HG03469 (cell line): ENCODE data around the gene ADGRV1.

Source experiments
- ATAC-seq: cut with Tn5 transposase; IDR thresholded peaks from one replicate; pipeline ENCODE4 v1.9.1; 2021; ENCODE audit warnings: mild to moderate bottlenecking, moderate library complexity, moderate number of reproducible peaks; ENCODE audit not compliant: unreplicated experiment

Gene ADGRV1

DNA sequence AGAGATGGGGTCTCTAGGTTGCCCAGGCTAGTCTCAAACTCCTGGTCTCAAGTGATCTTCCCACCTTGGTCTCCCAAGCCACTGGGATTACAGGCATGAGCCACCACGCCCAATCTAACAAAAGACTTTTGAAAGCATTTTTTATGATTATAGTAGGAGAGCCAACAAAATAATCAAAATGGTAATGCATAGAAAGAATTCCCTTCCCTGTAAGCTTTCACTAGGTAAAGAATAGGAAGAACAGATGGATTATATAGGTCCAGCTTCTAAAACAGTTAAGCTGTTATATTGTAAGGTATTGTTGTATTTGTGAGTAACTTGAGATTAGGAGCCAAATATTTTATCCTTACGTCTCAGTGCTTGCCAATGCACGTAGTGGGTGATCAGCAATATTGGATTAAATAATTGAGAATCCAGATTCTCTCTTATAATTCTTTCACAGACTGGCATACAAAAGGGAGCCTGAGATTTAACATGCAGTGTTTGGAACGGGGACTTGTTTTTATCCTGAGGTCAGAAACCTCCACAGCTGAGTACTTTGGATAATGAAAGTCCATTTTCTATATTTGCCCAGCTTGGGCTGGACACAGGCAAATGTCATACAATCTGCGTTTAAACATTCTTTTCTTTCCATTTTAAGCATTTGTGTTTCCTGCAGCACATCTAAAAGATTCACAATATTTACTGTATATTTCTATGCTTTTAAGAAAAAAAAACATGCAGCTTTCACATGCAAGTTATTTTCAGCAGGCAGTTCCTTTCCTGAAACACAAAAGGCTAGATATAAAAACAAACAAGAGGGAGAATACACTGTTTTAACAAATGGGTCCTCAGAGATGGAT is 586.1 kb downstream of the ADGRV1 start:
- no peak for ATAC-seq

DNA sequence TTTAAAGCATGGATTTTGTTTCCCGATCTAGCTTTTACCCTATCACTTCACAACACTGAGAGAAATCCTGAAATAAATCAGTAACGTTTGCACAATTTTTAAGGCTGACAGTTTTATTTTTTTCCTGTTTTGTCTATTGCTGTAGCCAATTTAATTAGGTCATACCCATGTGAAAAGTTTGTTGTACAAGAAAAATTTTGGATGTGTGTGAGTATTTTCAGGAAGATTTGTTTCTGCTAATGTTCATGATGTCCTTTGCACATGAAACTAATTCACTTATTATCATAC is 586.7 kb downstream of the ADGRV1 start:
- no peak for ATAC-seq

DNA sequence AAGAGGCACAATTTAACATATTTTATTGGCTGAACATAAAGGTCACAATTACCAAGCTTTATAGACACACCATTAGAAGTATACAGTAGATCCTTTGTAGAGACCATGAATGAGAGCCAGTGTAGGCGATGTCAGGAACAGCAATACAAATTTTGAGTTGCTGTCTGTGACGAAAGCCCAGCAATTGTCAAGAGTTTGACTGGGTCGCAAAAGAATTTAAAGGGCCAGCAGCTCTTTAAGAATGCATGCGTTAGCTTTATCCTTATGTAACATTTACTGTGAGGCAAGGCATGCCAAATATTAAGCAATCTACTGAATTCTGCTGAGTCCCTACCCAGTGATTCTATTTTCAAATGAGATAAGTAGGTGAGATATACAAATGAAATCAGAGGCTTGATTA is 587.6 kb downstream of the ADGRV1 start:
- ATAC-seq: no peak

DNA sequence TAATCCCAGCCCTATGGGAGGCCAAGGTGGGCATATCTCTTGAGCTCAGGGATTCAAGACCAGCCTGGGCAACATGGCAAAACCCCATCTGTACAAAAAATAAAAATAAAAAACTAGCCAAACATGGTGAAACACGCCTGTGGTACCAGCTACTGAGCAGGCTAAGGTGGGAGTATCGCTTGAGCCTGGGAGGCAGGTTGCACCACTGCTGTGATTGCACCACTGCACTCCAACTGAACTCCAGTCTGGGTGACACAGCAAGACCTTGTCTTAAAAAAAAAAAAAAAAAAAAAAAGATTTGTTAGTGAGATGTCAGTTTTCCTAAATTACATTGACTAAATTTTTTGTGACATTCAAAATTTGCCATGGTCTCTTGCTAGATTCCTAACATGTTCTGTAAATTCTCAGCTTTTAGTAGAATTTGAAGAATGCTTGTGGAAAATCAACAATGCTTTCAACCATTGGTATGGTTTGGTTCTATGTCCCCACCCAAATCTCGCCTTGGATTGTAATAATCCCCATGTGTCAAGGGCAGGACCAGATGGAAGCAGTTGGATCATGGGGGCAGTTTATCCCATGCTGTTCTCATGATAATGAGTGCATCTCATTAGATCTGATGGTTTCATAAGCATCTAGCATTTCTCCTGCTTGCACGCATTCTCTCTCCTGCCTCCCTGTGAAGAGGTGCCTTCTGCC is 588.5 kb downstream of the ADGRV1 start:
- no peak for ATAC-seq

DNA sequence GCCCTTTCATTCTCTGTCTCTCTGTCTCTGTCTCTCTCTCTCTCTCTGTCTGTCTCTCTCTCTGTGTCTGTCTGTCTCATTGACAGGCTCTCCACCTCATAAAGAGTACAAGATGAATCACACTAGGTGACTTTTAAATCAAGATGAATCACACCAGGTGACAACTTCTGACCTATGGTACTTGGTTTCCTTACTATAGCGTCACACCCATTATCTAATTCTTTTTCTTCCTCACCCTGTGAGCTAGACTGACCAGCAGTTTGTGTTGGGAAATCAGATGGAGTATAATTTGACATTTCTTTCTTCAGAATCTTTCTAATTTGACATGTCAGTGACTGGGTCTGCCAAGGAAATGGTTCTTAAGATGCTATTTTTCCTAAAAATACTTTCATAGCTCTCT is 591.6 kb downstream of the ADGRV1 start:
- ATAC-seq: no peak

DNA sequence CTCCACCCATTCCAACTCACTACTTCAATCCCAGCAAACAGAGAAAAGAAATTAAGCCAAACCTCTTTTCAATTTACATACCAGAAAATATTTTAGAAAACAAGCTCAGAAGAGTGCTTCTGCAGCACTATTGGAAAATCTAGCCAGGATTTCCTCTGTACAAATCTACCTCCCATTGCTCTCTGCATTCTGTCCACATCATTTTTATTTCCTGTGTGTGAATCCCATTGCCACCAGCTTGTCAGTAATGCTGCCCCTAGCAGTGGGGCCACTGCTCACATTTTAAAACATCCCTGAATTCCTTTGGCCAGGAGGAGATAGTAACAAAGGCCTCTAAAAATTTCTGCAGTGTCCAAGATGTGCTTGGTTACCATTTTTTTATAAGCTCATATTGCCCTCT is 592.0 kb downstream of the ADGRV1 start:
- ATAC-seq: no peak

DNA sequence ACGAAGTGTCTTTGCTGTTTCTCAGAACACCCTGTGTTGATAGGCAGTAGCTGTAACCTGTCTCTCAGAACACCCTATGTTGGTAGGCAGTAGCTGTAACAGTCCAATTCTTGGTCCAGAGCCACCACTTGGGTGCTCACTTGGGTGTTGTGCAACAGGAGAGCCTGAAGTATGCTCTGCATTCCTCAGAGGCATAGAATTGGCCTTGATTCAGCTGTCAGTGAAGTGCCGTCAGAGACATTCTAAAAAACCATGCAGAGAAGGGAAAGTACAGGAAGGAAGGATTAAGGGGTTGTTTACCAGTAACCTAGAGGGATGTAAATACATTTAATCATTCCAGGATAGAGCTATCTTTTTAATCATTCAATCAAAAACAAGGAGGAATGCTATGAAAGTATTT is 593.4 kb downstream of the ADGRV1 start:
- no peak for ATAC-seq

DNA sequence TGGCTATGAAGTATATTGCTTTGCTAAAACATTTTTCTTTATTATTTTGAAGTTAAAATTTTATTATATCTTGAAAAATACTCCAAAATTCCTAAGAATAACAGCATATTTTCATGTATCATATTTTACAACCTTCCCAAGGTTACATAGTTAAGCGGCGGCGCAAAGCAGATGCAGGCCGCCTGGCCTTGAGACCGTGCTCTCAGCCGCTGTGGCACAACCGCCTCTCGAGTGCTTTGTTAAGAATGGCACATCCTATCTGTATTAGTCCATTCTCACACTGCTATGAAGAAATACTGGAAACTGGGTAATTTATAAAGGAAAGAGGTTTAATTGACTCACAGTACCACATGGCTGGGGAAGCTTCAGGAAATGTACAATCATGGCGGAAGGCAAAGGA is 595.7 kb downstream of the ADGRV1 start:
- no peak for ATAC-seq

DNA sequence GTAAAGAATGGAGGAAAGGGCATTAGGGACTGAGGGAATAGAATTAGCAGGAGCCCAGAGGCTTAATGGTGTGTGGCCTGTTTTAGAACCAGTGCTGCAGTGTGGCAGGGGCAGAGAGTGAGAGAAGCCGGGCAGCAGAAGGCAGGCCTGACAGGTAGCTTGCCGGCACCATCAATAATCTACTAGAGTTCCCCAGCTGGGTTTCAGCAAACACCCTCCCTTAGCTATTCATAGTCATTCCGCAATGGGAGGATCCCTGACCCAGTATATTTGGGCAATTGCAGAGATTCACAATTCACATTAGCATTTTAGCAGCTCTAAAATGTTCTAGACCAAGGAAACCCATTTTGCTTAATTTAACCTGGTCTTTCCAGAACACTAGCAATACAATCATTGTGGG is 596.7 kb downstream of the ADGRV1 start:
- ATAC-seq: no peak

DNA sequence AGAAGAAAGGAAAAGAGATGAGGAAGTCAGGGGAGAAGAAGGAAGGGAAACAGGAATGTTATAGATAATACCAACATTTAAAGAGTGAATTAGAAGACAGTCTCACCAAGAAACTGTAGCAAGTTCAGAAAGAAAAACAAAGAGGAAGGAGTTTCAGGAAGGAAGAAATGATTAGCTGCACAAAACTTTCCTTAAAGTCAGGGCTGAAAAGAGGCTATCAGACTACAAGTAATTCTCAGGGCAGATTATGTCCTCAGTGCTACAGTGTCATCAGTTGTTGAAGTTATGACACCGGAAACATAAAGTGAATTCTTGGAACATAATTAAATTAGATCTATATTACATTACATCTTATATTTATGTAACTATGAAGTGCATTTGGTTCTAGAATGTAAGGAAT is 597.6 kb downstream of the ADGRV1 start:
- ATAC-seq: no peak

DNA sequence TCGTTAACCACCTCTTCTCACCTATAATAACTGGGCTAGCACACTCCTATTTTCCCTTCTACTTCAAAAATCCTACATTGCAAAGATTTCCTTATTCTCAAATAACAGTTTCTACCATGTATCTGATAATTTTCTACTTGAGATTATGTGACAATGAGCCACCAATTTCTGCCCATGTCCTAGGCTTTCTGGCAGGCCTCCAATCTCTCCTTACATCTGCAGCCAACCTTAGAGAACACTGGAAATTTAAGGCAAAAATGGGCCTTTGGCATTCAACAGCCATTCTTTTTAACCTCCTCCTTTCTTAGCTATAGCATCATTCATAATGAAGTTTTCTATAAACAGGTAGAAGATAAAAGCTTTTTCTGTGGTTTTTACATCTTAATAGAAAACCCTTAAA is 599.4 kb downstream of the ADGRV1 start:
- ATAC-seq: no peak

DNA sequence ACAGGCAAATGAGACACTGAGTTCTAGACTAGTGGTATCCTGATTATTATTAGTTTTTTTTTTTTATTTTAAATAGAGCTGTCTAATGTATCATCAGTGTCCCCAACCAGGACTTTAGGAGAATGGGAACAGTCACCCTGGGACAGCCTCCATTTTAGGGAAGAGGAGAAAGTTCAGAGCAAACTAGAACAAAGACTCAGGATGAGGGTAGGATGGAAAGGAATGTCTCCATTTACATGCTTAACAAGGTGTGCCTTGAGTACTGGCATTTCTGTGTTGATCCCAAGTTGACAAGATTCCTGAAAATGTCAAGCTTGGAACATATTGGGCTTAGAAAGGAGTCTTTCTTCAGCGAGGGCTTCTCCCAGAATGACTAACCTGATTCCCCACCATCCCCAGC is 601.0 kb downstream of the ADGRV1 start:
- no peak for ATAC-seq

DNA sequence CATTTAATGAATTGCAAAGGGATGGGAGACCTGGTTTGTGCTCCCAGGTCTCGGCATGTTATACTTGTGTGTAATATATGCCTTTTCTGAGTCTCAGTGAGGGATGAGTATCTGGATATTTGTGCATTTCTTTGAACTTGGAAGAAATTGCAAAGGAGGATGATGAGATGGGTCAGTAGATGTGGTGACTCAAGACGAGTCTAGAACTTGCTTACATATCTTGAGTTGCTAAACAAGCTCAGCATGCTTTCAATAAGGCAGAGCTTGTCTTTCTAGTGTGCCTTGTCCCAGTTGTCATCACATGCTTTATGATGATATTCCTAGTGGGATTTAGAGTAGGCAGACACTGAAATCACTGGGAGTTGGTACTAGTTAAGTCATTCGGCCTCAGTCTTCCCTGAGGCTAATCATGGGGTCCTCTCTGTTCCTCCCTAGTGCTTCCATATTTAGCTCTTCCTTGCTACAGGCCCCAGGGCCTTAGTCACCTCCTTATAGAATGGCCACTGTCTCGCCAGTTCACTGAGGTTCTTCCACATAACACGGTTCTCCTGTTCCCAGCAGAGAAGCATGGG is 602.2 kb downstream of the ADGRV1 start:
- ATAC-seq: no peak

DNA sequence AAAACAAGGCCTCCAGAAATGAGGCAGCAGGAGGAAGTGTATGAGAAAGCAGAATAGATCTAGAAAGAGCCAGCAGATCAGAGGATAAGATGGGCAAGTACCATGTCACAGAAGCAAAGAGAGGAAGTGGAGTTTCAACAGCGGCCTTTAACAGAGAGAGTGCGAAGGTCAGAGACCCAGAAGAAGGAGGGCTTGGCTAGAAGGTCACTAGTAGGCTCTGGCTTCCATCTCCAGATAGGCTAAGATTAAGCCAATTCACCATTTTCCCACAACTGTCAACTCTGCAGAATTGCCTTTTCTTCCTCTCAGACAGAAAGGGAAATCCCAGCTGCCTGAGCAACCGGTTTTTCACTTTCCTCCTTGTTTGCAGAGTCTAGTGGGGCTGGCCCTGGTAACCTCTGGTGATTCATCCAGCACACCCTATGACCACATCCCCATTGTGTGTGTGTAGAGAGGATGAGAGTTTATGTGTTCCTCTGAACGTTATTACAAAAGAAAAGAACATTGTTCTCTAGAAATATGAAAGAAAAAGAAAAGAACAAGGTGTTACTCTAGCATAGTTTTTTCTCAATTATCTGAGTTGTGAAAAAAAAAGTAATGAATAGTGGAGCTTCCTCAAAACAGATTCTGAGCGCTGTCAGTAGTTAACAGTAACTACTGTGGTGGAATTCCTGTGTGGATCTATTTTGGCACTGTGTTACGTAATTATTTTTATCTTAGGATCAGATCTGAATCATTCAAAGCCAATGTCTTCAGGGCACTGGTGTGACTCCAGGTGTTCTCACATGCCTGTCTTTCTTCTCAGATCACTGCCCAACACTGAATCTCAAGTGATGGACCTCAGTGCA is 604.2 kb downstream of the ADGRV1 start:
- ATAC-seq: peak; percentile 97

DNA sequence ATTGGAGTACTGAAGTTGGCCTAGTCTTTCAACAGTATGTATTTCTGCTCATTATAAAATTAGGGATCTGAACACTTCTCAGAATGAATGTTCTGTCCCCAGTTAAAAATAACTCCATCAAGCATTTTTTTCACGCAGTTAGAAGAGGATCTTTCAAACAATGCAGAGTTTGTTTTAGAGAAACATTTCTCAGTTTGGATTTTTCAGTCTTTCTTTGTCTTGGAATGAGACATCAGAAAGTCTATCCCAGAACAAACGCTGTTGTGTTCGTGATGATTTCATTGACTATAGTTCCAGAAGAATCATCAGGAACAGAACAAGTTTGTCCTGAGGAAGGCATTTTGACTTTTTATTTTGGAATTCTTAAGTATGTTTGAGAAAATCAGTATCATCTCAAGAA is 605.8 kb downstream of the ADGRV1 start:
- ATAC-seq: no peak

DNA sequence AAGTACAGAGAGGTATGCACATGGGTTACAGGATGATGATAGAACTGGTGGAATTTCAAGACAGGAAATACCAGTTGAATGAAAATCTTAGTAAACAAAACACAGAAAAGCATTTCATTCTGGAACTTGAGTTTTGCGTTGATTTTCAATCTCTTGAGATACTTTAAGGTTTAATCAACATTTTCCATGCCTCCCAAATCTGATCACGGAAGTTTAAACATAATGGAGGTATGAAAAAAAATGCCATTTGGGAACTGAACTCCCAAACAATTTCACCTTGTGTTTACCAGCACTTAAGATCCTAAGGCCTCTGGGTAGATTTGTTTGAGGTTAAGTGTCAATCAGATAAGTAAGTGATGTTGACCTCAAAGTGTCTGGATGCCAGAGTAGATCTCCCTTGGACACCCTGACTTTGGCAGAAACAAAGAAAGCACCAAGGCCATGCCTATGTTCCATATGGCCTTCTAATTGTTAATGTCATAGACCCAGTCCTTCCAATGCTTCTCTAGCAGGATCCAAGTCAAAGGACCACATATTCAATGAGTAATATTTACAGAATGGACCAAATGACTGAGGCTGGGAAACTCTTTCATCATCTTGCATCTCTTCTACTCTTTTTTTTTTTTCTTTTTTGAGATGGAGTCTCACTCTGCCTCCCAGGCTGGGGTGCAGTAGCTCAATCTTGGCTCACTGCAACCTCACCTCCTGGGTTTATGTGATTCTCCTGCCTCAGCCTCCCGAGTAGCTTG is 607.6 kb downstream of the ADGRV1 start:
- no peak for ATAC-seq

DNA sequence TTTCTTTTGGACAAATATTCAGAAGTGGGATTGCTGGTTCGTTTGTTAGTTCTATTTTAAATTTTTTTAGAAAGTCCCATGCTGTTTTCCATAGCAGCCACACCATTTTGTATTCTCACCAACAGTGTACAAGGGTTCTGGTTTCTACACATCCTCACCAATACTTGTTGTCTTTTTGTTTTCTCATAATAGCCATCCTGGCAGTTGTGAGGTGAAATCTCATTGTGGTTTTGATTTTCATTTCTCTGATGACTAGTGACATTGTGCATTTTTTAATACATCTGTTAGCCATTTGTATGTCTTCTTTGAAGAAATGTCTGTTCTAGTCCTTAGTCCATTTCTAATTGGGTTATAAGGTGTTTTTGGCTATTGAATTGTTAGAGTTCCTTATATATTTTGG is 610.3 kb downstream of the ADGRV1 start:
- no peak for ATAC-seq

DNA sequence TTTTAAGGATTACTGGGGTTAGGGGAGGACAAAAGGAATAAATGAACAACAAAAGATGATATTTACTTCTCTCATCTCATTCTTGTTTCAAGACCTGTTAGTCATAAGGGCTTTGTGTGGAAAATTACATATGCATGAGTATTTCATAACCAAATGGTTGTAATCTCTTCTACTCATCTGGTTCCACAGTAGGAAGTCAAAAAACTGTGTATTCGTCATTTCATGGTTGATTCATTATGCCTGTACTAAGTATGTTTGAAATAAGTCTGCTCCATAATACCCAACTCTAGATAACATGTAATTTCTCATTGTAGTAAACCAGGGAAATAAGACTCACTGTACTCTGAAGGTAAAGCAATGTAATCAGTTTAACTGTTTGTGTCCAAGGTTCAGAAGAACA is 611.7 kb downstream of the ADGRV1 start:
- no peak for ATAC-seq

DNA sequence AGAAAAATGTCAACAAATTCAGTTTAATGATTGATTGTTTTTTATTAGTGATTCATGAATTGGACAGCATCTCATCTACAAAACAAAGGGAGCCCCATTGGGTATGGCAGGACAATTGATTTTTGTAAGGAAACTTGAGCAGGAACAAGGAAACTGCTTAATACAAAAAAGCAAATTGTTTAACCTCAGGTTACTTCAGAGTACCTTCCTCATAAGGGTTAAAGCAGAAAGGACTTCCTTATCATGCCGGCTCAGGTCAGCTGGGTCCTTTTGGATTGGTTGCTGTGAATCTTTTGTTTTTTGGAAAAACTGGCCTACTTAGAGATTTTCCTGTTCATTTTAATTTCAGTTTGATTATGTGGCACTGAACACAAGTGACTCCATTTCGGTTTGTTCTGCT is 612.7 kb downstream of the ADGRV1 start:
- no peak for ATAC-seq

DNA sequence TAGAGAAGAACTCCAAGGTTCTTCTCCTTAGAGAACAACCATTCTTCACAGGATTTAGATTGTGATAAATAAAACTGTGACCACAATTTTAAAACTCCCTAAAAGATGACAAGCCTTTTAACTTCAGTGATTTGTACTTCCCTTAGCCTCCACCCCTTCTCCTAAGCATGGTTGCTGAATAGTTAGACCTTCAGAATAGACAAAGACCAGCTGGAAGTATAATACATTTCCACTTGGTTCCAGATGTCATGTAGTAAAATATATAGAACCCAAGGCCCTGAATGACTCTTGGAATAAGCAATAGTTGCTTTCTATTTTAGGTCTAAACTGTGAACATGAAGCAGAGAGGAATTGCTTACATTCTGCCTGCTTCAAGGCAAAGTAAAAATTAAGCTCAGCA is 615.8 kb downstream of the ADGRV1 start:
- no peak for ATAC-seq

DNA sequence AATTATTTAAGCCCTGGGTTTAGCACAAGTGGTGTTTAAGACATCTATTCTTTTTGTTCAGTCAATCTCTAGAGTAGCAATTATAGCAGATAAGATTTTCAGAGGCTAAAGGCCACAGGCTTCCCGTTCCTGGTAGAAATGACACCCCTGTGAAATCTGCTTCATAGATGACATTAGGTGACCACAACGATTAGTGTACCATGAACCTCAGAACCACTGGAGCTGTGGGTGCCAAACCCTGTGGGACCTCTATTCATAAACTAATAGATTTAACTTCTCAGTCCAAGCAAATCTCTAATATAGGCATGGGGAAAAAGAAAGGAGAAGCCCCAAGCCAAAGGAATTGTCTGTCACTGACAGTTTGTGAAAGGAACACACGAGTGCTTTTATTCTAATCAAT is 617.1 kb downstream of the ADGRV1 start:
- no peak for ATAC-seq
